ENCODE measurements around the gene CREBL2. TPM values are rescaled to one million over a fixed set of nuclear protein-coding genes. Genes with fewer than 3 reads are reported as not detected.

CREBL2 gene, protein sequence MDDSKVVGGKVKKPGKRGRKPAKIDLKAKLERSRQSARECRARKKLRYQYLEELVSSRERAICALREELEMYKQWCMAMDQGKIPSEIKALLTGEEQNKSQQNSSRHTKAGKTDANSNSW
- total RNA-seq (10 to 100 TPM; 23.7 to 46.6 (median 38.2) TPM), polyA plus RNA-seq (10 to 100 TPM; 34.7 to 58.9 TPM)
- long read RNA-seq, donor 1, transcript CREBL2-201 (4 exons, 3,754 nt), result major isoform, 5 of 29 reads
- long read RNA-seq, donor 1, partial matches to known transcripts, result 24 of 29 reads
- long read RNA-seq, donor 1, other reads (novel, unspliced or antisense), result 0 of 29 reads
- long read RNA-seq, donor 2, transcript CREBL2-201 (4 exons, 3,754 nt), result major isoform, 28 of 28 reads
- long read RNA-seq, donor 2, partial matches to known transcripts, result 0 of 28 reads
- long read RNA-seq, donor 2, other reads (novel, unspliced or antisense), result 0 of 28 reads
- long read RNA-seq, donor 3, transcript CREBL2-201 (4 exons, 3,754 nt), result major isoform, 88 of 98 reads
- long read RNA-seq, donor 3, partial matches to known transcripts, result 7 of 98 reads
- long read RNA-seq, donor 3, other reads (novel, unspliced or antisense), result 3 of 98 reads

DNA sequence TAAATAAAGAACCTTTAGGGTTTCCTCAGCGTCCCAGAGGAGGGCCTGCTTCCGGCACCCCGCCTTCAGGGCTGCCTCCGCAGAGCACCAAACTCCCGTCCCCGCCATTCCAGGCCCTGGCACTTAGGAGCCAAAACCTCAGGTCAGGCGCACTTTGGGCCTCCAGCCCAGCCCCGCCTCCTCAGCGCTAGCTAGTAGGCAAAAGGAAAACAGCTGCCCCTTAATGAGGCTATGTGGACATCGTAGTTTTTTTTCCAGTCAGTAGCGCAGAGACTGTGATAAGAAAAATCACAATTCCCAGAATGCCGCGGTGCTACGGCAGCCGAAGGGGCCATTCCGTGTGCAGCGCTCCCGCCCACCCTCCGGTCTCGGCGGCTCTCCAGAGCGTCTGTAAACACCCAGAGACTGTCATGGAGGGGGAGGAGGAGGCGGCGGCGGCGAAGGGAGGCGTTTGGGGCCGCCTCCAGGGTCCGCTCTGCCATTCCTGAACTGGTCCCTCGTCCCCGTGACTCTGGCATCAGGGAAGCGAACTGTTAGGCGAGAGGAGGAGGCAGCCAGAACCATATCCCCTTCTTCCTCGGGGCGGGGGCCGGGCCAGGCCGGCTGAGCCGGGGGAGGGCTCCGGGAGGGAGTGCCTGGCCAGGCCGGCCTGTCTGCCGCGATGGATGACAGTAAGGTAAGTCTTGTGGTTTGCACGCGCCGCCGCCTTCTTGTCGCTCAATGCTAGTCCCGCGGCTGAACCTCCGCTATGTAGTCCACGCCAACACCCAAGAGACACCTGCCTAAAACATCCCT, at the start of gene CREBL2:
TSS of gene CREBL2 (plus strand) at position 365 of the 795 bp plus-strand sequence. CDS start at position 662, 297 bp downstream.
- TF ChIP-seq, protein P1, sequence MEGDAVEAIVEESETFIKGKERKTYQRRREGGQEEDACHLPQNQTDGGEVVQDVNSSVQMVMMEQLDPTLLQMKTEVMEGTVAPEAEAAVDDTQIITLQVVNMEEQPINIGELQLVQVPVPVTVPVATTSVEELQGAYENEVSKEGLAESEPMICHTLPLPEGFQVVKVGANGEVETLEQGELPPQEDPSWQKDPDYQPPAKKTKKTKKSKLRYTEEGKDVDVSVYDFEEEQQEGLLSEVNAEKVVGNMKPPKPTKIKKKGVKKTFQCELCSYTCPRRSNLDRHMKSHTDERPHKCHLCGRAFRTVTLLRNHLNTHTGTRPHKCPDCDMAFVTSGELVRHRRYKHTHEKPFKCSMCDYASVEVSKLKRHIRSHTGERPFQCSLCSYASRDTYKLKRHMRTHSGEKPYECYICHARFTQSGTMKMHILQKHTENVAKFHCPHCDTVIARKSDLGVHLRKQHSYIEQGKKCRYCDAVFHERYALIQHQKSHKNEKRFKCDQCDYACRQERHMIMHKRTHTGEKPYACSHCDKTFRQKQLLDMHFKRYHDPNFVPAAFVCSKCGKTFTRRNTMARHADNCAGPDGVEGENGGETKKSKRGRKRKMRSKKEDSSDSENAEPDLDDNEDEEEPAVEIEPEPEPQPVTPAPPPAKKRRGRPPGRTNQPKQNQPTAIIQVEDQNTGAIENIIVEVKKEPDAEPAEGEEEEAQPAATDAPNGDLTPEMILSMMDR (IDR thresholded peaks at IDR 0.05), result no peak
- peak; percentile 83 for TF ChIP-seq EP300 (IDR thresholded peaks at IDR 0.05)
- peak; percentile 63 for TF ChIP-seq POLR2A (IDR thresholded peaks at IDR 0.05)
- no peaks in the 10 kb centered on the region for H3K27me3 ChIP-seq
- H3K27ac ChIP-seq, result peak within 1 kb of the TSS; percentile 56 to 92
- peak within 1 kb of the TSS; percentile 59 for H3K4me3 ChIP-seq
- no peaks in the 10 kb centered on the region for H3K9me3 ChIP-seq
- WGBS, 3 donors, result 1% methylated on average over 47 to 51 of the region's 51 CpGs
- no peaks in the 10 kb centered on the region for H3K36me3 ChIP-seq
- H3K4me1 ChIP-seq (ENCODE audit: insufficient read depth), result peaks cover 6% of the 10 kb centered on the region
- intact Hi-C loops (cut with DNase I), result loop anchor here in 2 of 4 donors (5.0 kb wide), 2 partner anchors 49 to 86 kb away; partner anchors contain the start of genes DUSP16 (in 1 of the 2) and GPR19 (in 1 of the 2)
- peak; percentile 95 to 98 (median 96) for DNase-seq

DNA sequence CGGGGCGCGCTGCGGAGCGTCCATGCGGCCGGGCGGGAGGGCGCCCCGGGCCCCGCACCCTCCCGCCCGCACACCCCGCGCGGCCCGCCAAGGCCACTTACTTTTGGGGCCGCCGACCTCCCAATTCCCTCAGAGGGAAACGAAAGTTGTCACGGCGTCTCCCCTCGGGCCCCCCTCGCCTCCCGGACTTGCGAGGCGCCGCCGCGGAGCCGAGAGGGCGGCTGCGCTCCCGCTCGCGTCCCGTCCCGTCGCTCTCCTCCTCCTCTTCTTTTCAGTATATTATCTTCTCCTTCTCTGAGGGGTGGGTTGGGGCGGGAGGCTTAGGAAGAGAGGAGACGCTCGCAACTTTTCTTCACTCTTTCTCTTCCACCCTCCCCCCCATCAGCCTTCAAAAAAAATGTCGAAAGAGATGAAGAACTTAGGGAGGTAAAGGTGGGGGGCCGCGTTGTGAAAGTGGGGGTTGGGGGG, 49.6 kb upstream of the CREBL2 start:
- Histone ChIP-seq H3K36me3 (no peaks in the 10 kb centered on the region), H3K4me1 (ENCODE audit: insufficient read depth) (no peaks in the 10 kb centered on the region), H3K9me3 (no peaks in the 10 kb centered on the region), H3K27me3 (no peaks in the 10 kb centered on the region), H3K4me3 (peak overlapping the region; percentile 52), H3K27ac (peak overlapping the region; percentile 99 to 100)
- 0 to 1% (median 1%) methylated on average over 25 to 45 of the region's 45 CpGs for WGBS, 3 donors
- peak in 4 of 5 donors; percentile 39 to 70 (median 59) for DNase-seq
- intact Hi-C loops (cut with DNase I), result loop anchor here (5.0 to 10.0 kb wide), 4 partner anchors 50 to 187 kb away; partner anchors contain the start of genes CDKN1B (in 2 of the 4) and CREBL2 (in 1 of the 4)
- TF ChIP-seq, protein P1 (IDR thresholded peaks at IDR 0.05), result no peak
- TF ChIP-seq POLR2A (IDR thresholded peaks at IDR 0.05) (no peak), EP300 (IDR thresholded peaks at IDR 0.05) (no peak)

DNA sequence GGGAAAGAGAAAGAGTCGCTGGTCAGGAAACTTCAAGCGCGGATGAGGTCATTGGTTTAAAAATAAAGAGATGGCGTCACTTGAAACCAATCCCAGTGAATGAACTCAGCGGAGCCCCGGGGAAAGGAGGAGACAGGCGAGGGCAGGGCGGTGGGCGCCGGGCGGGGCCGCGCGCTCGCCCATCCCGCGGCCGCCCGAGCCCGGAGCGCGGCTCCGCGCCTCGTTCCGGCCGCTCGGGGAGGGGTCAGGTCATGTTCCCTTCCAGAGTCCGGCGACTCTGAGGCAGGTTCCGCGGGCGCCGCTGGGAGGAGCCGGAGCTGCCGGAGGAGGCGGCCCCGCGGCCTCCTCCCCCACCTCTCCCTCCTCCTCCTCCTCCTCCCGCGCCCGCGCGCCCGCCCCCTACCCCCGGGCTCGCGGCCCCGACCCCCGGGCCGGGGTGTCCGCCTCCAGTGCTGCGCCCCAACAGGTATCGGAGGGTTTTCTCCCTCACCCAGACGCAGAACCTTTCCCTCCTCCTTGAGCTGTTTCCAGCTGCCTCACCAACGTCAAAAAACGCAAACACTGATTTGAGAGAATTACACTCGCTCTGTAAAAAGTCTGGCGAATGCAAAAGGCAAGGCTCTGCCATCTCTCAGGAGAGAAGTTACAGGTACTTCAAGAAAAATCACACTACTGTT, 49.0 kb upstream of the CREBL2 start, which contains the start of gene DUSP16:
TSS of gene DUSP16 (minus strand) at position 279 of the 677 bp plus-strand sequence. CDS start 41,765 bp downstream, outside the sequence.
- Histone ChIP-seq H3K4me3 (peak within 1 kb of the TSS; percentile 52), H3K27me3 (no peaks in the 10 kb centered on the region), H3K27ac (peak within 1 kb of the TSS; percentile 99 to 100), H3K4me1 (ENCODE audit: insufficient read depth) (no peaks in the 10 kb centered on the region), H3K9me3 (no peaks in the 10 kb centered on the region), H3K36me3 (no peaks in the 10 kb centered on the region)
- no peak for TF ChIP-seq EP300 (IDR thresholded peaks at IDR 0.05)
- peak; percentile 82 for TF ChIP-seq POLR2A (IDR thresholded peaks at IDR 0.05)
- TF ChIP-seq, protein P1 (IDR thresholded peaks at IDR 0.05), result peak in 2 of 3 donors; percentile 15 to 18
- intact Hi-C loops (cut with DNase I), result loop anchor here (5.0 to 10.0 kb wide), 4 partner anchors 50 to 188 kb away; partner anchors contain the start of genes CDKN1B (in 2 of the 4) and CREBL2 (in 1 of the 4)
- WGBS, 3 donors, result 0 to 1% (median 0%) methylated on average over 43 to 54 of the region's 59 CpGs
- peak; percentile 91 to 93 (median 92) for DNase-seq
